M059J (cell line): Measurements from ENCODE around the gene NIPAL1. TPM values are rescaled to one million over a fixed set of nuclear protein-coding genes. Genes with fewer than 3 reads are reported as not detected.

Experiments used
- DNase-seq: peaks from one replicate; pipeline ENCODE4 v3.0.0-alpha.2; 2012; ENCODE audit warnings: low read depth
- total RNA-seq: library from RNA; depleted of rRNA; stranded (reverse); fragments of >200 nt; shearing (Covaris generic); gene quantifications from 2 replicates; pipeline ENCODE4 v1.2.3, GENCODE V29; 2014; rRNA removed

Gene NIPAL1
- total RNA-seq, 1 experiment from 2014 or later, result 4.6 TPM

DNA sequence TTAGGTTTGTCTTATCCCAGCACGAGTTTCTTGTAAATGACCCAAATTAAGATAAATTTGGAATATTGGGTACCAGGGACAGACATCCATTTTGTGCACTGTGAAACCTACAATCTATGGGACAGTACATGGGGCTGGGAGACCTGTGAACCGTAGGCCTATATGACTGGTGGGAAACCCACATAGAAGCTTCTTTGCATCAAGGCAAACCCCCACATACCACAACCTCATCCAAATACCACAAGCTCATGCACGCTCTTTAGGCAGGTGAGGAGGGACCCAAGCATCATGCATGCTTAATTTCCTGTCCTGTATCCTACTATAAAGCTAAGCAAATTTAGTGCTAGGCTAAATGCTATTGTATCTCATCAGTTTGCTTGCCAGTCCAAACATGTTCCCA, 47.8 kb downstream of the NIPAL1 start:
- no peak for DNase-seq

DNA sequence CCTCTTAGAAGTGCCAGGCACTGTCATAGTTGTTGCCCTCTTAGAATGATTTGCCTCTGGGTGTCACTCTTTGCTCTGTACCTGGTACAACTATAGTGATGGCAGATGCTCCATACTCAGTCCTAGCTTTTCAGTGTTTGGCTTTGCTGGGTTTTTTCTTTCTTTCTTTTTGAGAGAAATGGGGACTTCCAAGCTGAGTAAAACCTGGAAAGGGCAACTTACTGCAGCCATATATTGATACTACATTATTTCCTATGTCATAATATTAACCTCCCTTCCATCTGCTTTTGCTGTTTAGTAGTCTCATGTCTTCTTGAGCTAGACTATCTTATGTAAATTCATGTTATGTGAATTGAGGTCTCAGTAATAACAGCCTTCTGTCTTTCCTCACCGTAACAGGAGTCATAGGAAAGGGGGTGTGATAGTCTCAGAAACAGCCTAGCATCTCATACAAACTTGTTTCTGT, 49.0 kb downstream of the NIPAL1 start:
- DNase-seq, result no peak

DNA sequence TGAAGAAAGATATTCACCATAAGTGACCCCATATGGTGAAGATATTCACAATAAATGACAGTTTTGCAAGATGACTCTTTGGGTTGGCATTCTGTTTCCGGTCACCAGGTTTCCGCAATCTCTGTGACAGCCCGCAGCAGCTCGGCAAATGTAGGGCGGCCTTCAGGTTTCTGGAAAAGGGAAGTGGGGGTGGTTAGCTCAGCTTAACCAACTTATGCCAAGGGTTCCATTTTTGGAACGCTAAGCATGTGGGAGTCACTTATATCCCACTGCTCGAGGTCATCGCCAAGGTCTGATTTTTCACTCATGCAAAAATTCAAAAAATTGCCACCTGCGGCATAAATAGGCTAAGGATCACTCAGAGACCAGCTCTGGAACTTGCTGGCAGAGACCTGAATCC, 51.0 kb downstream of the NIPAL1 start:
- DNase-seq, result no peak

GRCh38 chr4:48068182-48068581, 51.6 kb downstream of the NIPAL1 start:
- DNase-seq, result no peak

GRCh38 chr4:48069026-48069425, 52.5 kb downstream of the NIPAL1 start:
- no peak for DNase-seq

GRCh38 chr4:48071191-48071590, 54.6 kb downstream of the NIPAL1 start:
- DNase-seq, result peak; percentile 69

DNA sequence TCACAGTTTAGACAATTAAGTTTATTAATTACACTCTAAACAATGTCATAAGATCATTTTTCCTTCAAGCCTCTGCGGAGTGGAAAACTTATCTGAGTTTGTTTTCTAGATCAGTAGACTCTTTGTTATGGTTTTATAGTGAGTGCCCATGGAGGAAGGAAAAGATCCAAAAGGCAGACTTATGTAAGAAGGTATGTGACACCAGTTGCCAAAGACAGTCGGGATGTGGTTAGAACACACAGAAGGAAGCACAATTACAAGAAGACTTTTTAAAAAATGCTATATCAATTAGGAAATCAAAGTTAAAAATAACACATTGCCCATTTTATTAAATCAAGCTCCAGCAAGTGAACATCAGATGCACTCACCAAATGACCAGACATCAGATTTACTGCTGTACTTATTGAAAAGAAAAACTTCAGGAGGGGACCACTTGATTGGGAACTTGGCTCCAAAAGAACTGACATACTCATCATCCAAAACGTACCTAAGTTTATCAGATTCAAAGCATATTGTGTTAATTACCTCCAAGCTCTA, 57.1 kb downstream of the NIPAL1 start:
- peak; percentile 18 for DNase-seq

GRCh38 chr4:48074657-48075056, 58.1 kb downstream of the NIPAL1 start:
- no peak for DNase-seq

DNA sequence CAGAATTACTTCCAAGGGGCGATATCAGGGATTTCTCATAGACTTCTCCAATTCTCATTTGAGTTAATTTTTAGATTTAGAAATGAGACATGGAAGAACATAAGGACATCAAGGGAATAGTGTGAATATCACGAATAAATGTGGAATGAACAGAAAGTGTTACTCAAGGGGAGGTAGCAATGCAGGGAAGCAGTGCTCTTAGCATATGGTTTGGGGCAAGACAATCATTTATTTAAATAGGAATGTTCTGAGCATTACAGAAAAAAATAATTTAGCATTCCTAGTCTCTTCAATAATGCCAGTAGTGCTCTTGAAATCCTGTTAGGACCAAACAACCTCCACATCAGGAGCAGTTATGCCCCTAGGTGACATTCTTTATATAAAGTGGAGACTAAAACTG, 61.9 kb downstream of the NIPAL1 start:
- no peak for DNase-seq

DNA sequence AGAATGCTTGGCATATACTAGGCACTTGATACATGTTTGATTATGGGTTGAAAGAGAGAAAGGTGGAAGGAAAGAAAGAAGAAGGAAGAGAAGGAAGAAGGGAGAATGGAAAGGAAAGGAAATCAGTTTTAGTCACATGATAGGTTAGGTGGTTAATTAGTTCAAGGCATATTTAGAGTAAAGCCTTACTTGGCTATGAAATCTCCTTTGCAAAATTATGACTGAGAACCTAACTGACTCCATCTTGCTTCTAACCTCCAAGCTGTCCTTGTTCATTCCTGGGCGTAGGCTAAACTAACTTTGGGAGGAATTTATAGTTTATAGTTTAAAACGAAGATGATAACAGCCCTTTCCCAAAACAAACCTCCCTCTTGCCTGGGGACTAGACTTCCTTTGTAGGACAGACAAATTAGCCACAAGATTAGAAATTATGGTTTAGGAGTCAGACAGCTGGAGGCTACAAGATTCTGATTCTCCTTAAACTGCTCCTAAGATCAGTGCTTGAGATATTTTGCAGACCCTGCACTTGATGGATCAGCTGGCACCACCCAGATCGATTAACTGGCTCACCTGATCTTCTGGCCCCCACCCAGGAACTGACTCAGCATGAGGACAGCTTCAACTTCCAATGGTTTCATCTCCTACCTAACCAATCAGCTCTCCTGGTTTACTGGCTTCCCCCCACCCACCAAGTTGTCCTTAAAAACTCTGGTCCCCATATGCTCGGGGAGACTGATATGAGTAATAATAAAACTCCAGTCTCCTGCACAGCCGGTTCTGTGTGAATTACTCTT, 62.5 kb downstream of the NIPAL1 start:
- peak; percentile 48 for DNase-seq

DNA sequence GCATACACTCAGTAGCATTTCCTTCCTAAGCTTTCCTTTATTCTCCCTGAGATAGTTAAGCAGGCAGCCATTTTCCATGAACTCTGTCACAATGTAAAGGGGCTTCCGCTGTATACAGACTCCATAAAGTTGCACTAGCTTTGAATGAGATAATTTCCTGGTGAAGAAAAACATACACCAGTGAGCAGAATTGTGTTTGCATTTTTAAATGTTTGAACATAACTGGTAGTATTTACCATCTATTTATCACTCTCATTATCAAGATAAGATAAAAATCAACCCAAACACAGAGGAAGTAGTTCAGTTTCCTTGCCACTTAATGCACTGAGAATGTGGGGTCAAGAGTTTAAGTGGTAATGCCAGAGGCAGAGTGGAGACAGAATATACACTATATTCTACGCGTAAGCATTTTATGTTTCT, 63.4 kb downstream of the NIPAL1 start:
- peak; percentile 88 for DNase-seq

DNA sequence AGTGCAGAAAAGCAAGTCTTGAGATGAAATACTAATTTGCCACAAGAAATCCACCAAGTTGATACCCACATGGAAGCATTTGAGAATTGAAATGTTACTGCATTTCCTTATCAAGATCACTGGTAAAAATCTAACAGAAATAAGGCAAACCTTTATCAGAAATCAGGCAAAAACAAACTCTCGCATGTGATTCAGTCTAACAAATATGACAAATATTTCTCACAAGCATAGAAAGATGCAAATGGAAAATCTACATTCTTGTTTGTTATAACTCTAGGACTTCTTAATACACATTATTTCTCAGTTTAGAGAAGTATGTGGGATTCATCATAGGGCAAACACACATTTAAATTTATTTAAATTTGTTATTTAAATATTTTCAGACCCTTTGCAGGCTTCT, 64.6 kb downstream of the NIPAL1 start:
- DNase-seq, result peak; percentile 43

DNA sequence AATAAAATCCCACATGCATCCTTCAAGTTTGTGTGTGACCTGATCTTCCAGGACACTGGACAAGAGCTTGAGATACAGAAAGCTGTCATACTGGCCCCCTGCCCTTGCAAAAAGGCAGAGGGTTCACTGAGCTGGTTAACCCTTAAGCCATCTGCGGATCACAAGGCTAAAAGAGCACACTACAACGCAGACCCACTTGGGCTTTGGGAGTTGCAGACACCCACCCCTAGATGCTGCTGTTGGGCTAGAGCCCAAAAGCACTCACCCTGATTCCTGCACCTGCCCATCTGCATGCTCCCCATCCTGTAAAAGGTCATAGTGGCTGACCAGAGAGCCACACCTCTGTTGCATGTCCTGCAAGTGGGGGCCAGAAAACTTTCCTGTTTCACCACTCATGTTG, 66.4 kb downstream of the NIPAL1 start:
- DNase-seq, result no peak

GRCh38 chr4:48085821-48086589, 69.4 kb downstream of the NIPAL1 start:
- DNase-seq, result no peak

Other genes with a start within 250 kb of the NIPAL1 start
- gene CORIN, start 178.7 kb upstream of the NIPAL1 start, total RNA-seq, result 0.05 TPM in 2 replicates
- gene NFXL1, start 102.2 kb upstream of the NIPAL1 start, total RNA-seq, result 4.9 and 5.5 TPM in 2 replicates
- gene CNGA1, start 91 bp upstream of the NIPAL1 start, total RNA-seq, result 0.32 TPM in 1 of 2 replicates, not detected in the other
- gene TXK, start 117.5 kb downstream of the NIPAL1 start, total RNA-seq, result 0.15 and 0.69 TPM in 2 replicates